Neural progenitor cell (in vitro differentiated cells): Measurements from ENCODE around the gene DCAF8.

Experiments used
- EZH2 ChIP-seq: fragments of 200-600 bp; sonication (generic); IDR thresholded peaks from 2 replicates; pipeline ENCODE4 v1.6.1; 2017; ENCODE audit warnings: antibody characterized with exemption, mild to moderate bottlenecking, moderate library complexity
- TF ChIP-seq, protein P1 (sequence below): fragments of 200-600 bp; sonication (generic); IDR thresholded peaks from 2 replicates; pipeline ENCODE4 v1.5.1; 2017; ENCODE audit warnings: antibody characterized with exemption, mild to moderate bottlenecking

GRCh38 chr1:160222546-160222945 lies 39.8 kb downstream of the DCAF8 start:
- TF ChIP-seq, protein P1, sequence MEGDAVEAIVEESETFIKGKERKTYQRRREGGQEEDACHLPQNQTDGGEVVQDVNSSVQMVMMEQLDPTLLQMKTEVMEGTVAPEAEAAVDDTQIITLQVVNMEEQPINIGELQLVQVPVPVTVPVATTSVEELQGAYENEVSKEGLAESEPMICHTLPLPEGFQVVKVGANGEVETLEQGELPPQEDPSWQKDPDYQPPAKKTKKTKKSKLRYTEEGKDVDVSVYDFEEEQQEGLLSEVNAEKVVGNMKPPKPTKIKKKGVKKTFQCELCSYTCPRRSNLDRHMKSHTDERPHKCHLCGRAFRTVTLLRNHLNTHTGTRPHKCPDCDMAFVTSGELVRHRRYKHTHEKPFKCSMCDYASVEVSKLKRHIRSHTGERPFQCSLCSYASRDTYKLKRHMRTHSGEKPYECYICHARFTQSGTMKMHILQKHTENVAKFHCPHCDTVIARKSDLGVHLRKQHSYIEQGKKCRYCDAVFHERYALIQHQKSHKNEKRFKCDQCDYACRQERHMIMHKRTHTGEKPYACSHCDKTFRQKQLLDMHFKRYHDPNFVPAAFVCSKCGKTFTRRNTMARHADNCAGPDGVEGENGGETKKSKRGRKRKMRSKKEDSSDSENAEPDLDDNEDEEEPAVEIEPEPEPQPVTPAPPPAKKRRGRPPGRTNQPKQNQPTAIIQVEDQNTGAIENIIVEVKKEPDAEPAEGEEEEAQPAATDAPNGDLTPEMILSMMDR = no peak
- no peak for TF ChIP-seq EZH2
